NCI-H146 treated with DMSO at 0.1 percent for 48 hours (cell line): ENCODE results near the gene TSC2.
"Not testable (repeated sequence)": the region's sequence is repeated elsewhere in the genome, so short reads cannot be mapped to it uniquely, and the experiment has no call there.

Source experiments
- DNase-seq: peaks from one replicate; lab custom pipeline; 2025; ENCODE audit not compliant: unreplicated experiment; lab: John Stamatoyannopoulos, UW

The TSC2 gene

GRCh38 chr16:2030036-2030435, 17.7 kb upstream of the TSC2 start:
- no peak for DNase-seq

GRCh38 chr16:2031081-2031577, 16.7 kb upstream of the TSC2 start:
- DNase-seq: no peak

GRCh38 chr16:2032285-2033056, 15.3 kb upstream of the TSC2 start:
- DNase-seq: no peak

- no peak for DNase-seq
Observed at GRCh38 chr16:2033057-2033908, 14.5 kb upstream of the TSC2 start.

GRCh38 chr16:2033909-2034695, 13.7 kb upstream of the TSC2 start:
- not testable (repeated sequence) for DNase-seq

- DNase-seq: no peak
Observed at GRCh38 chr16:2034696-2035430, 12.9 kb upstream of the TSC2 start.

GRCh38 chr16:2035431-2036199, 12.2 kb upstream of the TSC2 start:
- peak; percentile 18 for DNase-seq

GRCh38 chr16:2036200-2036966, 11.4 kb upstream of the TSC2 start:
- no peak for DNase-seq

- DNase-seq: no peak
Observed at GRCh38 chr16:2037115-2037514, 10.7 kb upstream of the TSC2 start.

- DNase-seq: no peak
Observed at GRCh38 chr16:2037647-2038381, 10.0 kb upstream of the TSC2 start.

GRCh38 chr16:2038382-2039231, 9.2 kb upstream of the TSC2 start:
- DNase-seq: no peak

- DNase-seq: no peak
Observed at GRCh38 chr16:2039274-2040031, 8.3 kb upstream of the TSC2 start.

GRCh38 chr16:2040041-2040786, 7.6 kb upstream of the TSC2 start:
- no peak for DNase-seq

GRCh38 chr16:2040787-2041522, 6.8 kb upstream of the TSC2 start:
- DNase-seq: no peak
